Fibroblast of skin of left quadriceps (primary cell): ENCODE results near the gene RFTN1.
"Not testable (repeated sequence)": the region's sequence is repeated elsewhere in the genome, so short reads cannot be mapped to it uniquely, and the experiment has no call there.

Experiments used
- DNase-seq, 2 experiments: peaks; one replicate each; pipeline ENCODE4 v3.0.0-alpha.2; 2013; ENCODE audit warnings: low read depth in 2 of 2

The RFTN1 gene

DNA sequence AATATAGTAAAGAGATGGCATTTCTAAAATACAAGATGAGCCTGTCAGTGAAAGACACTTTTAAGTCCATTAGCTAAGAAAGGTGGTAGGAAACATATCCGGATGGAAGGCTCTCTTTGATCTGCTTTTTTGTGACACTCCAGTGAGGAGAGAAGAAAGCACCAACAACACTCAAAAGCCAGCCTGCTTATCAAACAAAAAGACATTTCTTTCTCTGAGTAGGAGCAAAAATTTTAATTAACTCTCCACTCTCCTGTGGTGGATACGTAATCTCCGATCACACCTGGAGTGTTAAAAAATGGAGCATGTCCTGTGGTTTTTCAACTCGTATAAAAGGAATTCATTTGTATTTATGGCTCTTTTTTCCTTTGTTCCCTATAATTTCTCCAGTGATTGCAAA lies 183.1 kb downstream of the RFTN1 start:
- no peak for DNase-seq

DNA sequence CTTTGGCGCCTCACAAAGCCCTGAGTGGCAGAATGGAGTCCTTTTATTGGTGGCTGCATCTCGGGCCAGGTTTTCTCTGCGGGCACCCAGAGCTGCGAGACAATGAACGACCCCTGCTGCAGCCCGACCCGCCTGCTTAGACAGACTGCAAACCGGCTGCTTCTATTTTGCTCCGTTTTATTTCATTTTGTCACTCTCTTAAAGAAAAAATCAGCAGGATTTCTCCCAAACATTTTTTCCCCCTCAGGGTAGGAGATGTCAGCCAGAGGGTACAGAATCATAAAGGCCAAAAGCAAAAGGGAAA lies 183.7 kb downstream of the RFTN1 start:
- DNase-seq: no peak

DNA sequence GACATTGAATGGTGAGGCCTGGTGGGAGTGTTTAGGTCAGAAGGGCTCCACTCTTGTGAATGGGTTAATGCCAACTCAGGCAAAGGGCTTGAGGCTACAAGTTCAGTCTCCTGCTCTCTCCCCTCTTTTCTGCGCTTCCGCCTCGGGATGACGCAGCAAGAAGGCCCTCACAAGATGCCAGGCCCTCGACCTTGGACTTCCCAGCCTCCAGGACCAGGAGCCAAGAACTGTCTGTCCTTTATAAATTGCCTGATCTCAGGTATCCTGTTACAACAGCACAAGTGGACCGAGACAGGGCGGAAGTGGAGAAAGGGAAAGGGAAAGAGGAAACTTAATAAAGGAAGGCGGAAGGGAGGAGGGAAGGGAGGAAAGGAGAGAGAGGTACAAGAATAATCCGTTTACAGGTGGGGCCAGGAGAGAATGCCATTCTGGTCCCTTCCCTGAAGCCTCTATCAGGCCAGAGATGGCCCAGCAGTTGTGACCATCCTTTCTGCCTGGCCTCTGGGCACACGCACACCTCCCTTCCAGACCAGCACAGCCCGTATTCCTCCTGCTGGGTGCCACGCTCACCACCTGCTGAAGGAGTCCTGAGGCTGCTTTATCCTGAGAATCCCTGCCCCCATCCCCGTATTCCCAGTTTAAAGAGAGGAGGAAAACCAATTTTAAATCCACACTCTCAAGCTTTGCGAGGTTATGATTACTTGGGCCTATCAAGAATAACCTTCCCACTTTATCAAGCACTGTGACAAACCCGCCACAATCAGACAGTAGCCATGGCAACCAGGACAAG lies 184.3 kb downstream of the RFTN1 start:
- DNase-seq: no peak

DNA sequence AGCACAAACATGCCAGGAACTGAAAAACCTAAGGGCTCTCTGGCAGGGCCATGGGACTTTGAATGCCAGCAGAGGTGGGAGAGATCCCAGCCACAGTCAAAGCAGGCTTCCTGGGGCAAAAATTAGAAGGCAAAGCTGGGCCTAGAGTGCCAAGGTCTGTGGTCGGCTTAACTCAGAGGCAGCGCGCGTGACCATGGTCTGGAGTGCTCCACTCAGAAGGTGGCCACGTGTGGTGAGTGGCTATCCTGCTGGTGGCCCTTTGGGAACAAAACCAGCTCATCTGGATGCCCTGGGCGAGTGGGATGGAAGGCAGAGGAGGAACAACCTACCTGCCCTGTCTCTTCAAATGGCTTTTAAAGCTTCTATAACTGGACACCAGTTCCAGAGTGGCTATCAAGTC lies 185.4 kb downstream of the RFTN1 start:
- no peak for DNase-seq

DNA sequence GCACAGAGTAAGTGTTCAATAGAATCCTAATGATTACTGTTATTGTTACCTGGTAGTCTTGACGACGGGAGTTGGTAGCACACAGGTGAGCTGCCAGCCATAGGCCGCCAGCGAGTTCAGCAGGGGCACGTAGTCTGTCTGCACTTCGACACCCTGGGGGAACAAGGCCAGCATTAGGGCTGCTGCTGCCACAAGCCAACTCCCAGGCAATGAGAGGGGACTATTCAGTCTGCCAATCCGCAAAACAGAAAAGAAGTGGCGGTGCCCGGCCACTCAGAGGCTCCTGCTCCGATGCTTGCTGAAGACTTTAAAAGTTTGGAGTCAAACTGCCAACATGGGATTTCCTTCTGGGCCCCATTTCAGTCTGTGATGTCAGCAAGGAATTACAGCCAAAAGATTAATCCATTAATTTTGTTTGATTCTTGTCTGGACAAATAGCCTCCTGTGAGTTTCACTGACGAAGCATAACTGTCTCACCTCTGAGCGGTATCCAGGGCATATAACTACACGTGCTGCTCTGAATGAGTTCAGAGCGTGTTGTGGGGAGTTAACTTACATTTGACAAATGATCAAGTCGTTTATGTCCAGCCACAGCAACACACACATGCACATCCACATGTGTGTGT lies 186.7 kb downstream of the RFTN1 start:
- DNase-seq: no peak

DNA sequence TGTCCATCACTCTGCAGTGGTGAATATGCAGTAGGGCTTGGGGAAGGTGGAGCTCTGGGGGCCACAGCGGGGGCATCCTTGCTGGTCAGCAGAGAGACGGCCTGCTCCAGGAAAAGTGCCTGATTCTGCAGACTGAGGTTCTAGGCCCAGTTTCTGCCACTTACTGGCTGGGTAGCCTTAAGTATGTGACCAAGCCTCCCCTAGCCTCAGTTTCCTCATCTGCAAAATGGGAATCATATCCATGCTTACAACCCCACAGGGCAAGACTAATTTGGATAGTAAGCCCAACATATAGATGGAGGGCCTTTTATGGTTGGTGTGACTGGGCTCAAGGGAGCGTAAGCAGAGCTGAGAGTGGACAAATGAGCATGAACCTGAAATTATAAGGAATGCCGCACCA lies 187.6 kb downstream of the RFTN1 start:
- DNase-seq: no peak

DNA sequence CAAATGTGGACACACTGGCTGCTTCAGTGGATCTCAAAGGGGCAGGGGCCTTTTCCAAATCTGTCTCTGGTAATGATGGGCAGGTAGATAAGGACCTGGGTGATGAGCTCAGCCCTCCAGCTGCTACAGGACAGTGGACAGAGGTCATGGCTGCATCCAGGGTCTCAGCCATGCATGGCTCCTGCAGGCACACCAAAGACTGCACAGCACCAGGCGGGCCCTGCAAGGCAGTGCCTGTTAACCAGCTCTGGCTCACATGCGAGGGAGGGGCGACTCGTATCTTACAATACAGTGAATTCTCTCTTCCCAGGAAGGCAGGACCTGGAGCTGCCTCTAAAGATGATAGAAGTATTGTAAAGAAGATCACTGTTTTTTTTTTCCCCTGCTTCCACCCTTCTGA lies 189.8 kb downstream of the RFTN1 start:
- no peak for DNase-seq

DNA sequence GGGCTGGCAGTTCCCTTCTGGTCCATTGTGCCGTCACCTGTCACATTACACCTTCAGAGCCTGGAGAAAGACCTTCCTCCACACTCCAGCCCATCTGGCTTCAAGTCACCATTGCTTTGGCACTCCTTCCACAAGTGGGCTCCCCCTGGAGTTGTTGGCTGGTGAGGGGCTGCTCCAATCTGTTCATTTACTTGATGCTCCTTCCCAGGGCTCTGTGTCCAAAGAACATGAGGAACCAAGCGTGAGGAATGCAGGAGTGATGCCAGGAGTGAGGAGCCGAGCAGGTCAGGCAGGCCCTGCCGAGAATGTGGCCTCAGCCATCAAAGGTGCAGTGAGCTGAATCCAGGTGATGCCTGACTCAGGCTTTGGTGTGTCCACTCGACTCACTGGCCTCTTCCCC lies 191.3 kb downstream of the RFTN1 start:
- no peak for DNase-seq

DNA sequence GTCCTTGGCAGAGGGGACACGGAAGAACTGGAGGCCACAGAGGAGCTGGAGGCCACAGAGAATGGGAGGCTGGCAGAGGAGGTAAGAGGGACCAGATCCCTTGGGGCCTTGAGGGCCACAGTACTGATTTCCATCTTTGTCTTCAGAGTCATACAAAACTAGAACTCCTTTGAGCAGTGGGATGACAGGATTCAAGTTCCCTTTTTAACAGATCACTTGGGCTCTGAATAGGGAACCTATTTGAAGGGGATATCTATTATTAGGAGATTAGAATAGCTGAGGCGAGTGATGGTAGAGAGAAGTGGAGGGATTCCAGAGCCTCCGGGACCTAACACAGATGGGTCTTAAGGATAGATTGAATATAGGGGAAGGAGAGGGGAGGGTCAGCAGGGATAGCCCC lies 192.8 kb downstream of the RFTN1 start:
- DNase-seq: no peak

DNA sequence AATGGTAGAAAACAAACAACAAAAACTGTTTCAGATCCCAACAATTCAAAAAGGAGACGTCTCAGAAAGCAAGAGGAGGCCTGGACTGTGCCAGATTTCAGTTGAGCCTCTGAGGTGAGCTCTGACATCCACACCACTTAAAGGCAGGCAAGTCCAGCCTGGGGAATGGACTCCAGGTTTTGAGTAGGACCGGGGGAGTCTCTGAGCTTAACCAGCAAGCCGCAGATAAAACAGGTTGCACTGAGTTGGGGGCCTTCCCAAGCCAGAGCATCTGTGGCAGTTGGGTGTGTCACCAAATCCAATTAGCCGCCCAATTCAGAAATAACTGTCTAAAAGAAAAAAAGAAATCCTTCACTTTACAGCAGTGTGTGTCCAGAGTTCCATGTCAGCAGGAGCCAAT lies 193.8 kb downstream of the RFTN1 start:
- no peak for DNase-seq

DNA sequence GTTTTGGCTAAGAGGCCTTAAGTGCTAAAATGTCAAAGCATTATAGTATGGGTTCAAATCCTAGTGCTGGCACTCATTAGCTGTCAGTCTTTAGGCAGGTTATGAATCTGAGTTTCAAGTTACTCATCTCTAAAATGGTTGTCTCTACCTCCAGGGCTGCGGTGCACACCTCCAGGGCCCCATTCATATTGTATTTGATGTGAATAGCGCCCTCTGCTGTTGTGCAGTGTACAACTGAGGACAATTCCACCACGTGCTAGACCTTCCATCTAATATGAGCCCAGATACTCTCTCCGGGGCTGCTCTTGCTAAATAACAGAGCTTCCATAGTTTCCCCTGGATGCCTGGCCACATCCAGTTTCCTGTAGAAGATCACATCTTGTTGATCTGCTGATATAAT lies 194.2 kb downstream of the RFTN1 start:
- no peak for DNase-seq

DNA sequence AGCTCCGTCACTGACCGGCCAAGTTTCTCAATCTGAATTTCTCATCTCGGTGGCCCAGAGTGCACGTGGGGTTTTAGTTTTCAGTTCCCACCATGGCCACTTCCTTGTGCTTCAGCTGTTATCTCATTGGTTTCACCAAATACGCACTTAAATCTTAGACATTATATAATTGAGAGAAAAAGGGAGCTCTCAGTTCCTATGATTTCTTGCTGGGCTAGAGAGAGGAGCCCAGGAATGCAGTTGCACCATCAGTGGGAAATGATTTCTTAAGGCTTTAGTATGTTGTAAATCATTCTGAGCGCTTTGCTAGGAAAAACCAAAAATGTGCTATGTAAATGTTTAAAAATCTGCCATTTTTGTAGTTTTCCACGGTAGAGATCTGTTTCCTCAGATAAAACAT lies 195.3 kb downstream of the RFTN1 start:
- peak; percentile 59 to 68 for DNase-seq

DNA sequence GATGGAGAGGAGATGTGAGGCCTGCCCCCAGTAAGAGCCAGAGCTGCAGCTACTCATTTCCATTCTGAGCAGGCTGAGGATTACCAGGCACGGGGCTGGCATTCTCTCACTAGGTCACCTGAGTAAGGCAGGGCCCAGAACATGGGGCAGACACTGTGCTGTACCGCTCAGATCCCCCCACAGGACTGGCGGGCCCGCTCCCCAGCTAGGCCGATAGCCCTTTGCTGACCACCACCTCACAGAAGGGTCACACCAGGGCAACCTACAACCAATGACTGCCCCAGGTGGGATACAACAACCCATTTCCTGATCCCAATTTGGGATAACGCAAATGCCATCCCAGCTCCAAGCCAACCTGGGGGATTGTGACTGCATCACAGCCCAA lies 195.9 kb downstream of the RFTN1 start:
- no peak for DNase-seq

DNA sequence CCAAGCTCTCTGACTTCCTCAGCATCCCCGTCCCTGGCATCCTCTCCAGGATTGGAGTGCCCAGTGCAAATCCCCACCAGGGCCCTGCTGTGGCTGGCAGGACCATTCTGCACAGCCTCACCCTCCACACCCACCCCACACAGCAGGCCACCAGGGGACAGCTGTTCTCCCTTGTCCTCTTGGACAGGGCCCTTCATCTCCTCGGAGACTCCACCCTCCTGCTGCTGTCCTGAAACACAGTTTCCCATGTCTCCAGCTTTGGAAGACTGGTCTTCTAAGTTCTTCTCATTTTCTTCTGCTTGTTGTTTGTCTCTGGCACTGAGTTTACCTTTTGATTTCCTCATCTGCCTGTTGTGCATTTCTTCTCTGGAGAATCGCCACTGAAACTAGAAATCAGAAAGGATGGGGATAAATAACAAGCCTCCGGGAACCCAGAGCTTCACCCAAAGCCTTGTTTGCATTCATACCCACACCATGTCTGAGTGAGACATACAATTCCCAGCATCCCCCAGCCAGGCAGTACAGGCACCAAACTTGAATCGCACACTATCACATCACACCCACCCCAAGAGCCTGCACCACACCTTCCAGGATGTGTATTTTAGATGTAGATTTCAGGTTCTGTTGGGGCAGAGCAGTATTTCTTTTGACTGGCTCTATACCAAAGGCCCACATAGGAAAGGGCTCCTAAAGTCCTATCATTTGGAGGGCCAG lies 196.5 kb downstream of the RFTN1 start:
- no peak for DNase-seq

DNA sequence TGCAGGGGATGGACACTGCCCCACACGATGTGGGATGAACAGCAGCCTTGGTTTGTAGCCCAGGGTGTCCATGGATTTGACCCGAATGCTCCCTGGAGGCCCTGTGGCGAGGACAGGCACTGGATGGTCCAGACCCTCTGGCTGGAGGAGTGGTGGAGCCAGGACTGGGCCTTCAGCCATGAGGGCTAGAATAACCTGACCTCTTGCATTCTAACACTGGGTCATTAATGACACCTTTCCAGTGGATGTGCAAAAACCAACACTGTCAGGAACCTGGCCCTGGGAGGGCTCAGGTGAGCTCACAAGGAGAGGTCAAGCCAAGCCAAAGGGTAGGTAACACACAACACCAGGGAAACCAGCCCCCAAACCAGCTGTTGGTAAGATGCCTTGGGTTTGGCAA lies 197.1 kb downstream of the RFTN1 start:
- DNase-seq: no peak

DNA sequence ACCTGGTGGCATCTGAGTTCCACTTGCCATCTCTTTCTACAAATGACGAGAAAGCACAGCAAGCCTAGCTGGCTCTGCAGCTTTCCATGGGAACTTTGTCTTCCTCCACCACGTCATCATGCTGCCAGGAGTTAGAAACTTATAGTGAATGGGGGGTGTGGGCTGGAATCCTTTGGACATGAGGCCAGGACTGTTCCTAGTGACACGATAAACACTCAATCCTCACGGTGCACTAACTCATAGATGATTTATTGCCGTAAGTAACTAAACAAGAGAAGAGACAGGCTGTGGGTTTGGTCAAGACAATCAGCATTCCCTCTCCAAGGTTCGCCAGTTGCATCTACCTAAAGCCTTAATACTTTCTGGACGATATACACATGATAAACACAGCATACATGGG lies 197.9 kb downstream of the RFTN1 start:
- DNase-seq: no peak

DNA sequence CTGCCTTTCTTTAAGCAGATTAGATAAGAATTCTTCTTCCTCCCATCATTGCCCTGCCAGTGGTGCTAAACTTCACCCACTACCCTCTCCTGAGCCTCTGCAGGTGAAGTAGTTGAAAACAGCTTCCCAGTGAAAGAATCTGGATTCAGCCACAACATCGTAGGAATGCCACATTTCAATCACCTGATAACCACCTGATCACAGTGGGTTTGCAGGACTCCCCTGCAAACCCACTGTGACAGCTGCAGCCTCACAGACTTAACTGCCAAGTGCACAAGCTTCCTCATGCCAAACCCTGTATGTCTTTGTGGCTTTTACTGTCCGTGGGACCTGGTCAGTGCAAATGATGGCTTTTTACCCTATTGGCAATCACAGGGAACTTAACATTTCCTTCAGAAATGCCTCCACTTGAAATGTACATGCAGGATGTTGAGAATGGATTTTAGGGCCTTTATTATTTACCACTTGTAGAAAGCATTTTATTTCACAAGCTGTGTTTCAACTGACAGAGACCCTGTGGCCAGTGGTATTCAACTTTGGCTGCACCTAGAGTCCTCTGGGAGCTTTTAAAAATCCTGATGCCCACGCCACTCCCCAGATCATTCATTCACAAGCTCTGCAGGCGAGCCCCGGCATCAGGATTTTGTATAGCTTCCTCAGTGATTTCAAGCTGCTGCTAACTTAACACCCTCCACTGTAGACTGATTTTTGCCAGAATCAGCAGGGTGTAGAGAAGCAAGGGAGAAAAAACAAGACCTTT lies 199.4 kb downstream of the RFTN1 start:
- no peak for DNase-seq

DNA sequence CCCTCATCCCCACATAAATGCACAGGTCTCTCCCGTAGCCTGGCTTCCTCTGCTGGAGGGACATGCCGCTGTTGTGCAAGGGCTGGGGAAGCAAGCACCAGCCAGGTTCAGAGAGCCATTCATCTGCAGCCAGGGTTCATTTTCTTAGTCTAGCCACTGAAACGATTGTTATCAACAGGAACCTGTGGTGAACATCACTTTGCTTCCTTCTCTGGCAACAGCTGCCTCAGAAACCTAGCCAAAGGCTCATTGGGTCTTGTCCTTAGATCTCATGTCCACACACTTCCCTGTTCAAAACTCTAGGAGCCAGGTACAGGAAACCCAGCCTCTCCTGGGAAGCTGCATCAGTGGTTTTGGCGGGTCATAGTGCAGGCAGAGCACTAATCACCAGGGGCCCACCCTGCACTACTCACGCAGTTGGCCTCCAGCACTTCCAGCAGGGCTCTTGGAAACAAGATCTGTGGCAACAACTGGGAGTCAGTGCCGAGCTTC lies 201.5 kb downstream of the RFTN1 start:
- no peak for DNase-seq

DNA sequence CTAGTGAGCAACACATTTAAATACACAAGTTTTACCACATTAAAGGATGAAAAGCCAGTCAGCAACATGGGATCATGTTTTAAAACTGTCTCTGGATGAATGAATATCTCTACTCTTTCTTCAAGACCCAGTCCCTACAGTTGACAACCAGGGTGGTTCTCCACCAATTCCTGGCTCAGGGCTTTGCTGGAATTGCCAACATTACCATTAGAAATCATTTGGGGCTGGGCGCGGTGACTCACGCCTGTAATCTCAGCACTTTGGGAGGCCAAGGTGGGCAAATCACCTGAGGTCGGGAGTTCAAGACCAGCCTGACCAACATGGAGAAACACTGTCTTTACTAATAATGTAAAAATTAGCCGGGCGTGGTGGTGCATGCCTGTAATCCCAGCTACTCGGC lies 203.0 kb downstream of the RFTN1 start:
- not testable (repeated sequence) for DNase-seq

DNA sequence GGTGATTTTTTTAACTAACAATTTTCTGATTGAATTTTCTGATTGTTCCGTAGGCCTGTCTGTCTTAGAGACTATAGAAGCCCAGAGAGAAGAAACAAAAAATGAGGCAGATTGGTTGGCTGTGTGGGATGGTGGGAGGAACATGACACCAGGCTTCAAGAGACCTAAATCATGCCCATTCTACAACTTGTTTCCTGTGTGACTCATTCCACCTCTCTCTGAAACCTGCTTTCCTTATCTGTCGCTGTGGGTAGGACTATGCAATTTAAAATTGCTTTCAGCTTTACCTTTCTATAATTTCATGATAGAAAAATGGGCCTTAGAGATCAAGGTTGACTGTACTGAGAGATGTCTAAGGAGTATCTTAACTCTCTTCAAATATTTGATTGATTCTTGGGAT lies 203.9 kb downstream of the RFTN1 start:
- no peak for DNase-seq

DNA sequence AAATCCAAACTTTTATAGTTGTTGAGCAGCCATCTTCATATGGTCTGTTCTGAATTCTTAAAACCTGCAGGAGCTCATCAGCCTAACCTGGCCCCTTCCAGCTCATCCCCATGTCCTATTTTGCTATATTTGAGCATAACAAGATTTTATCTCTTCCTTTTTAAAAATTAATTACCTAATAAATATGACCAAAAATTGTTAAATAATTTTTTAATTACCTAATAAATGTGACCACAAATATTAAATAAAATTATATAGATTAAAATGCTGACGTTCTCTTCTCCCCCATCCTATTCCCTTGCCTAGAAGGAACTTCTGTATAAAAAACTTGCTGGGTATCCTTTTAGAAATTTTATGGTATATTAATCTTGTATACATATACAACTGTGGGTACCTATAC lies 204.8 kb downstream of the RFTN1 start:
- no peak for DNase-seq

DNA sequence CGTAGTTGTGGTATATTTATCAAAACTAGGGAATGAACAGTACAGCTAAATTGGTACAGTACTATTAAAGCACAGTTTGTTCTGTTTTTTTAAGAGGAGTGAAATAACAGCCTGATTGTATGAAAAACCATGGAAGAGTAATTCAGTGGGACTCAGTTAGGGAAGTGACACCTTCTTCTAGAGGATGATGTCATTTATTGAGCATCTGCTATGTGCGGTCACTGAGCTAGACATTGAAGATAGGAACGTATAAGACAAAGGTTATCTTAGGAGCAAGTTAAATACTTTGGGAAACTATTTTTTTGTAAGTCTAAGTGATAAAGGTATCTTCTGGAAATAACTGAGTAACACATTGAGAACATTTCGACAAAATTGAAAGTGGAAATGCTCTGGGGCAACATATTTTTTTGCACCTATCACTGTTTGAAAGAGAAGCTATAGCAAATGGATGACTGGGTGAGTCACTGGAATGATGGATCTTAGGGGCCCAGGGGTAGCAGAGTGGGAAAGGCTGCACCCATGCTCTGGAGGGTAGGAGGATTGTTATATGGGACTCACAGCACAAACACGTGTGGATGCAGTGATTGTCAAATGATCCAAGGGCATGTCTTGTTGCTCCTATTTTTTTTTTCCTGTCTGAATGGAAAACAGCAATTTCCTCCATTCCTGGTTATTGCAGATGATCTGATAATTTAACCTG lies 205.5 kb downstream of the RFTN1 start:
- no peak for DNase-seq
